ENCODE results near the gene RNASE13. TPM values are rescaled to one million over a fixed set of nuclear protein-coding genes. Genes with fewer than 3 reads are reported as not detected.

RNASE13 gene
- total RNA-seq, 1 donor from 2014 or later = not detected

- H3K27ac Mint-ChIP-seq (ENCODE audit: unreplicated experiment) = no peak overlapping the region
- no peaks in the 10 kb centered on the region for H3K9me3 Mint-ChIP-seq (ENCODE audit: unreplicated experiment)
- H3K27me3 Mint-ChIP-seq (ENCODE audit: unreplicated experiment) = peaks cover 6% of the 10 kb centered on the region
- no peak overlapping the region for H3K4me3 Mint-ChIP-seq (ENCODE audit: unreplicated experiment)
- peaks cover 5% of the 10 kb centered on the region for H3K4me1 Mint-ChIP-seq (ENCODE audit: unreplicated experiment)
- no peak for DNase-seq (ENCODE audit: low spot score)
- H3K36me3 Mint-ChIP-seq (ENCODE audit: low read depth, unreplicated experiment) = no peaks in the 10 kb centered on the region
- no peak for TF ChIP-seq CTCF (IDR thresholded peaks at IDR 0.05; ENCODE audit: unreplicated experiment)
Observed at GRCh38 chr14:21060614-21061346, 26.2 kb upstream of the RNASE13 start.

- H3K4me3 Mint-ChIP-seq (ENCODE audit: unreplicated experiment) = no peak overlapping the region
- DNase-seq (ENCODE audit: low spot score) = no peak
- no peaks in the 10 kb centered on the region for H3K9me3 Mint-ChIP-seq (ENCODE audit: unreplicated experiment)
- no peak for TF ChIP-seq CTCF (IDR thresholded peaks at IDR 0.05; ENCODE audit: unreplicated experiment)
- no peaks in the 10 kb centered on the region for H3K36me3 Mint-ChIP-seq (ENCODE audit: low read depth, unreplicated experiment)
- no peak overlapping the region for H3K27ac Mint-ChIP-seq (ENCODE audit: unreplicated experiment)
- H3K27me3 Mint-ChIP-seq (ENCODE audit: unreplicated experiment) = peaks cover 6% of the 10 kb centered on the region
- H3K4me1 Mint-ChIP-seq (ENCODE audit: unreplicated experiment) = peaks cover 5% of the 10 kb centered on the region
Observed at GRCh38 chr14:21059842-21060613, 25.4 kb upstream of the RNASE13 start.

- H3K27me3 Mint-ChIP-seq (ENCODE audit: unreplicated experiment) = peaks cover 6% of the 10 kb centered on the region
- H3K4me1 Mint-ChIP-seq (ENCODE audit: unreplicated experiment) = peaks cover 5% of the 10 kb centered on the region
- H3K4me3 Mint-ChIP-seq (ENCODE audit: unreplicated experiment) = no peak overlapping the region
- no peak for DNase-seq (ENCODE audit: low spot score)
- TF ChIP-seq CTCF (IDR thresholded peaks at IDR 0.05; ENCODE audit: unreplicated experiment) = no peak
- no peak overlapping the region for H3K27ac Mint-ChIP-seq (ENCODE audit: unreplicated experiment)
- no peaks in the 10 kb centered on the region for H3K9me3 Mint-ChIP-seq (ENCODE audit: unreplicated experiment)
- H3K36me3 Mint-ChIP-seq (ENCODE audit: low read depth, unreplicated experiment) = no peaks in the 10 kb centered on the region
Observed at GRCh38 chr14:21058903-21059302, 24.3 kb upstream of the RNASE13 start.

- peak within 1 kb of the TSS; percentile 28 for H3K27ac Mint-ChIP-seq (ENCODE audit: unreplicated experiment)
- no peak for DNase-seq (ENCODE audit: low spot score)
- no peaks in the 10 kb centered on the region for H3K9me3 Mint-ChIP-seq (ENCODE audit: unreplicated experiment)
- H3K4me3 Mint-ChIP-seq (ENCODE audit: unreplicated experiment) = no peak within 1 kb of the TSS
- no peaks in the 10 kb centered on the region for H3K36me3 Mint-ChIP-seq (ENCODE audit: low read depth, unreplicated experiment)
- H3K27me3 Mint-ChIP-seq (ENCODE audit: unreplicated experiment) = peaks cover 4% of the 10 kb centered on the region
- H3K4me1 Mint-ChIP-seq (ENCODE audit: unreplicated experiment) = no peaks in the 10 kb centered on the region
- no peak for TF ChIP-seq CTCF (IDR thresholded peaks at IDR 0.05; ENCODE audit: unreplicated experiment)
Observed at GRCh38 chr14:21057803-21058675, 23.4 kb upstream of the RNASE13 start, which contains the start of gene RNASE8. Gene RNASE8, plus strand, starts transcription at chr14:21057822. Its CDS starts 71 bp downstream, at chr14:21057893.

All from endothelial cell (in vitro differentiated cells).